SK-N-SH (cell line): Measurements from ENCODE around the gene JAML. TPM values are rescaled to one million over a fixed set of nuclear protein-coding genes. Genes with fewer than 3 reads are reported as not detected.
"Not testable (repeated sequence)": the region's sequence is repeated elsewhere in the genome, so short reads cannot be mapped to it uniquely, and the experiment has no call there.

Source experiments
- CTCF ChIA-PET: fragments of 300-600, 350-600 bp; formaldehyde crosslinking; extraction: SDS; loops from one replicate; lab custom pipeline; 2021; lab: Yijun Ruan, JAX
- POLR2A ChIA-PET: fragments of 350-600 bp; sonication (Branson Sonifier 250); formaldehyde crosslinking; extraction: SDS; loops from one replicate; lab custom pipeline; 2020; ENCODE audit warnings: antibody characterized with exemption, inconsistent platforms; lab: Yijun Ruan, JAX
- DNase-seq: peaks from one replicate; pipeline ENCODE4 v3.0.0; 2012
- H2AFZ ChIP-seq: fragments of 200-600 bp; sonication (generic); 2 replicates; pipeline ENCODE4 v1.8.1; 2016; ENCODE audit warnings: antibody characterized with exemption, mild to moderate bottlenecking, low read depth
- H3F3A ChIP-seq: fragments of 200-600 bp; sonication (generic); replicated peaks from 2 replicates; pipeline ENCODE3; 2016; ENCODE audit warnings: antibody characterized with exemption, mild to moderate bottlenecking; ENCODE audit not compliant: insufficient read depth
- H3K27ac ChIP-seq, 2 experiments: fragments of 200-500 bp in 1 of 2; fragments of 200-600 bp in 1 of 2; sonication (Bioruptor generic) in 1 of 2; sonication (generic), shearing (Covaris generic) in 1 of 2; 2 replicates each; pipeline versions ENCODE4 v1.5.1 to v1.6.1; 2014 to 2016; ENCODE audit warnings: low read depth in 2 of 2, inconsistent platforms in 1 of 2, low read length in 1 of 2, mild to moderate bottlenecking in 1 of 2, mixed read lengths in 1 of 2
- H3K27me3 ChIP-seq: fragments of 200-600 bp; sonication (generic), shearing (Covaris generic); 2 replicates; pipeline ENCODE4 v1.6.1; 2016; ENCODE audit warnings: mixed run types; ENCODE audit not compliant: insufficient read depth
- H3K36me3 ChIP-seq, 2 experiments: fragments of 200-500 bp in 1 of 2; fragments of 200-600 bp in 1 of 2; sonication (Bioruptor generic) in 1 of 2; sonication (generic) in 1 of 2; replicated peaks in 1 of 2; 2 replicates each; pipeline versions ENCODE3 to v1.5.1; 2014 to 2016; ENCODE audit warnings: low read length in 1 of 2, mild to moderate bottlenecking in 1 of 2; ENCODE audit not compliant: insufficient read depth in 2 of 2, control insufficient read depth in 1 of 2
- H3K4me1 ChIP-seq, 2 experiments: fragments of 200-500 bp in 1 of 2; fragments of 200-600 bp in 1 of 2; sonication (Bioruptor generic) in 1 of 2; sonication (generic), shearing (Covaris generic) in 1 of 2; 2 replicates each; pipeline versions ENCODE4 v1.5.1 to v1.6.1; 2014 to 2016; ENCODE audit warnings: low read depth in 1 of 2, low read length in 1 of 2, mixed run types in 1 of 2; ENCODE audit not compliant: insufficient read depth in 2 of 2, control insufficient read depth in 1 of 2
- H3K4me2 ChIP-seq: fragments of 200-600 bp; sonication (generic), shearing (Covaris generic); 2 replicates; pipeline ENCODE4 v1.6.1; 2017; ENCODE audit warnings: mixed run types
- H3K4me3 ChIP-seq, 2 experiments: fragments of 200-500 bp in 1 of 2; fragments of 200-600 bp in 1 of 2; sonication (Bioruptor generic) in 1 of 2; sonication (generic), shearing (Covaris generic) in 1 of 2; 2 replicates each; pipeline versions ENCODE4 v1.5.1 to v1.8.1; 2014 to 2016; ENCODE audit warnings: low read depth in 2 of 2, inconsistent platforms in 1 of 2, low read length in 1 of 2, mild to moderate bottlenecking in 1 of 2, mixed read lengths in 1 of 2, moderate library complexity in 1 of 2
- H3K79me2 ChIP-seq: fragments of 200-600 bp; sonication (generic); 2 replicates; pipeline ENCODE4 v1.8.1; 2017; ENCODE audit warnings: mild to moderate bottlenecking; ENCODE audit not compliant: insufficient read depth
- H3K9ac ChIP-seq: fragments of 200-600 bp; sonication (generic); 2 replicates; pipeline ENCODE4 v1.6.1; 2017; ENCODE audit warnings: mixed run types
- H3K9me2 ChIP-seq: fragments of 200-600 bp; sonication (generic); 2 replicates; pipeline ENCODE4 v1.6.1; 2017; ENCODE audit warnings: mixed run types
- H3K9me3 ChIP-seq: fragments of 200-600 bp; sonication (generic); 2 replicates; pipeline ENCODE4 v1.6.1; 2017; ENCODE audit warnings: mixed run types, mild to moderate bottlenecking, moderate library complexity
- H4K20me1 ChIP-seq: fragments of 200-600 bp; sonication (generic); 2 replicates; pipeline ENCODE4 v1.6.1; 2017; ENCODE audit warnings: mild to moderate bottlenecking, mixed run types; ENCODE audit not compliant: insufficient read depth
- CTCF ChIP-seq: fragments of 200-600 bp; sonication (generic); IDR thresholded peaks from 2 replicates; pipeline ENCODE4 v1.6.1; 2017; ENCODE audit warnings: antibody characterized with exemption, mild to moderate bottlenecking, moderate library complexity
- TCF12 ChIP-seq: IDR thresholded peaks from 2 replicates; pipeline ENCODE4 v1.4.0; 2012
- WGBS: methylation state at CpG from one replicate; pipeline ENCODE4 v1.1.6; 2017; ENCODE audit warnings: low lambda C conversion rate; 5-methylcytosine and 5-hydroxymethylcytosine counted together
- polyA plus RNA-seq, 3 experiments: library from polyadenylated mRNA; depleted of rRNA; stranded (reverse); fragments of >200 nt; gene quantifications; 2 replicates each; pipeline ENCODE4 v1.2.3, GENCODE V29; 2012

Gene JAML
- polyA plus RNA-seq, 1 of the 3 experiments (the other 2 are of a cell fraction): not detected

- CTCF ChIA-PET: interaction anchor here (1.0 to 3.1 kb wide), 2 partner anchors 23 to 159 kb away, joined by 4 to 9 read pairs; no protein-coding TSS in a partner anchor
- TF ChIP-seq TCF12: no peak
- TF ChIP-seq CTCF: no peak
- Histone ChIP-seq H3K27ac (no peak overlapping the region), H3K27me3 (peaks cover 26% of the 10 kb centered on the region; the same call in 1 of the 2 replicates), H3K36me3 (no peaks in the 10 kb centered on the region), H3K4me2 (no peak overlapping the region), H3K79me2 (no peaks in the 10 kb centered on the region), H3K9me2 (no peaks in the 10 kb centered on the region), H3K4me3 (no peak overlapping the region), H3K4me1 (peaks cover 0 to 7% of the 10 kb centered on the region in 2 experiments; a peak in 1 of 4 replicates), H3F3A (no peaks in the 10 kb centered on the region), H4K20me1 (no peaks in the 10 kb centered on the region), H2AFZ (no peak overlapping the region), H3K9me3 (no peaks in the 10 kb centered on the region), H3K9ac (no peak overlapping the region)
- DNase-seq: no peak
- POLR2A ChIA-PET: no interaction called here
- WGBS: 46% methylated on average over 6 of the region's 6 CpGs
Observed at GRCh38 chr11:118193910-118194566, 30.8 kb downstream of the JAML start.

- H3K4me2 ChIP-seq, DNase-seq, H2AFZ ChIP-seq, POLR2A ChIA-PET, H3K36me3 ChIP-seq, H3K27ac ChIP-seq, H3K79me2 ChIP-seq, H3K4me1 ChIP-seq, H3K9ac ChIP-seq, H3K9me3 ChIP-seq, H3K4me3 ChIP-seq, H3K9me2 ChIP-seq, CTCF ChIA-PET, H4K20me1 ChIP-seq, H3F3A ChIP-seq: not testable (repeated sequence)
- peaks cover 26% of the 10 kb centered on the region; the same call in 1 of the 2 replicates for H3K27me3 ChIP-seq
- WGBS: 58% methylated on average over 5 of the region's 5 CpGs
Observed at GRCh38 chr11:118192817-118193216, 32.0 kb downstream of the JAML start.

- not testable (repeated sequence) for H4K20me1 ChIP-seq, DNase-seq
- WGBS: 76% methylated on average over 2 of the region's 2 CpGs
Observed at GRCh38 chr11:118190942-118191506, 33.8 kb downstream of the JAML start.

More at GRCh38 chr11:118190942-118191506, 33.8 kb downstream of the JAML start:
- POLR2A ChIA-PET, H3K9me3 ChIP-seq, H3K9me2 ChIP-seq, H2AFZ ChIP-seq, H3F3A ChIP-seq, CTCF ChIA-PET, H3K36me3 ChIP-seq, H3K79me2 ChIP-seq, H3K4me3 ChIP-seq, H3K9ac ChIP-seq, H3K4me2 ChIP-seq, H3K27ac ChIP-seq, H3K4me1 ChIP-seq: not testable (repeated sequence)
- peaks cover 31% of the 10 kb centered on the region; the same call in 1 of the 2 replicates for H3K27me3 ChIP-seq
